ENCODE measurements around the gene DNAI1.

The DNAI1 gene

DNA sequence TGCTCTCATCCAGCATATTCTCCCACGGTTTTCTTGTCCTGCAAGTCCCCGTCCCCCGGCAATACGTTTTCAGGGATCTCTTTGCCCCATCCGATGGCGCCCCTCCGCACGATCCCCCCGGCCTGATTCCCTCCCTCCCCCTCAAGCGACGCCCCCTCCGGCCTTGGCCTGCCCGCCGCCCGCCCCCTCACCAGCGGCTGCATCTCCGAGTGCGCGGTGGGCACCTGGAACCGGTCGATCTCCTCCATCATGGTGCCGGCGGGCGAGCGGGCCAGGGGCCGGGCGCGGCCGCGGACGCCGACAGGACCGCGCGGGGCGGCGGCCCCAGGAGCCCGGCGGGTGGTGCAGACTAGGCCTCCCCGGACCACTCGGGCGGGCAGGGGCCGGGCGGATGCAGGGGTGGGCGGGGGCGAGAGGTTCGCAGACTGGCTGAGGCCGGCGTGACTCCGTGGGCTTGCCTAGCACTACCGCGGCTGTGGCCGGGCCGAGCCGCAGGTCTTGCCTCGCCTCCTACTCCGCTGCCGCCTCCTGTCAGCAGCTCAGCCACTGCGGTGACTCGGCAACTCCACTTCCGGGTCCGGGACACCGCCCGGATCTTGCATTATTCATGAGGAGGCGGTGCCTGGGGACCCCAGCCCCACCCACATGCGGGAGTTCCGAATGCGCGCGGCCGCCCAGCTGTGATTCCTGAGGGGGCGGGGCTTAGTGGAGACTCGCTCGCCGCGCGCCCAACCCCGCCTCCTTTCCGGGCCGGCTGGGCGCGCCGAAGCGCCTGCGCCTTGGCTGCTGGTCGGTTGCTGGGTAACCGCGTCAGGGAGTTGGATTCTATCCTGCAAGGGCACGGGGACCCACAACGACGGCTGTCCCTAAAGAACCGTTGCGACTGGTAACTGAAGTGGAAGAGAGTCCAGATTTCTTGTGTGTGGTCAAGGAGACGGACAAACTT lies at the start of gene DNAI1, which contains the start of gene FAM219A:
TSS of gene DNAI1 (plus strand) at position 793 of the 946 bp plus-strand sequence. CDS start 201 bp downstream, outside the sequence.
TSS of gene FAM219A (minus strand) at position 558 of the 946 bp plus-strand sequence. CDS start at position 251, 307 bp downstream.
- H3K4me3 ChIP-seq (ENCODE audit: low read depth, low read length) = peak within 1 kb of the TSS; percentile 77
- DNase-seq (ENCODE audit: low read depth) = peak; percentile 94
- in situ Hi-C loops (cut with HindIII; ENCODE audit: low sequenced_read_pairs) = no loop called here
- TF ChIP-seq, protein P1, sequence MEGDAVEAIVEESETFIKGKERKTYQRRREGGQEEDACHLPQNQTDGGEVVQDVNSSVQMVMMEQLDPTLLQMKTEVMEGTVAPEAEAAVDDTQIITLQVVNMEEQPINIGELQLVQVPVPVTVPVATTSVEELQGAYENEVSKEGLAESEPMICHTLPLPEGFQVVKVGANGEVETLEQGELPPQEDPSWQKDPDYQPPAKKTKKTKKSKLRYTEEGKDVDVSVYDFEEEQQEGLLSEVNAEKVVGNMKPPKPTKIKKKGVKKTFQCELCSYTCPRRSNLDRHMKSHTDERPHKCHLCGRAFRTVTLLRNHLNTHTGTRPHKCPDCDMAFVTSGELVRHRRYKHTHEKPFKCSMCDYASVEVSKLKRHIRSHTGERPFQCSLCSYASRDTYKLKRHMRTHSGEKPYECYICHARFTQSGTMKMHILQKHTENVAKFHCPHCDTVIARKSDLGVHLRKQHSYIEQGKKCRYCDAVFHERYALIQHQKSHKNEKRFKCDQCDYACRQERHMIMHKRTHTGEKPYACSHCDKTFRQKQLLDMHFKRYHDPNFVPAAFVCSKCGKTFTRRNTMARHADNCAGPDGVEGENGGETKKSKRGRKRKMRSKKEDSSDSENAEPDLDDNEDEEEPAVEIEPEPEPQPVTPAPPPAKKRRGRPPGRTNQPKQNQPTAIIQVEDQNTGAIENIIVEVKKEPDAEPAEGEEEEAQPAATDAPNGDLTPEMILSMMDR (IDR thresholded peaks at IDR 0.05; ENCODE audit: low read depth, low read length, missing control alignments) = no peak

DNA sequence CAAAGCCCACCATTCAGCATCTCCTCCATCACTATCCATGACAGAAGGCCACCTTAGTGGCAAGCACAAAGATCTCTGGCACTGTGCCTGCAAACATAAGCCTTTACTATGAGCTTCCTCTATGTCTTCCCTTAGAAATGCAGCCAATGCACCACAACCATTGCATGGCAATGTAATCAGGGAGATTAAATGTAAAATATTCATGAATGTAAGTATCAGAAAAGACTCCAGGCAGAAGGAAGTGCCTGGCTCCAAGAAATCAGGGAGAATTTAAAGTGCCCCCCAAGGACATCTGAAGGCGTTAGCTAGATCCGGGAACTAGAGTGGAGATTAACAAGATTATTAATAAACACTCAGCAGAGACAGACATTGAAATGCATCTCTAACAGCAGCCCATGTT lies 49.5 kb upstream of the DNAI1 start:
- no peak for DNase-seq (ENCODE audit: low read depth)
- in situ Hi-C loops (cut with HindIII; ENCODE audit: low sequenced_read_pairs) = no loop called here
- TF ChIP-seq, protein P1 (IDR thresholded peaks at IDR 0.05; ENCODE audit: low read depth, low read length, missing control alignments) = no peak
- no peak overlapping the region for H3K4me3 ChIP-seq (ENCODE audit: low read depth, low read length)

DNA sequence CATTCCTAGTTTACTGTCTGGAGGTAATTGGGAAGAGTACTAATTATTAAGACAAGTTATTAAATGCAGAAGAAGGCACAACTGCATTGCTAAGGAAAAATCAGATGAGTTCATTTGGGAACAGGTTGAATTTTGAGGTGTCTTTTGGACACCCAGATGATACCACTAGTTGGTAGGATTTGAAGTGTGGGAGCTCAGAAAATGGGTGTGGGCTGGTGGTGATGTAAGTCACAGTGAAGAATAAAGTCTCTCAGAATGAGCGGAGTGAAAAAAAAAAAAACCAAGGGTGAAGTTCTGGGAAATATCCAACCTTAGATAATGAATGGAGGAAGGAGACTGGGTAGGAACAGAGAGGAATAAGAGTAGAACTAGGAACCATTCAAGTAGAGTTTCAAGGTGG lies 46.3 kb upstream of the DNAI1 start:
- TF ChIP-seq, protein P1 (IDR thresholded peaks at IDR 0.05; ENCODE audit: low read depth, low read length, missing control alignments) = no peak
- DNase-seq (ENCODE audit: low read depth) = no peak
- in situ Hi-C loops (cut with HindIII; ENCODE audit: low sequenced_read_pairs) = no loop called here

DNA sequence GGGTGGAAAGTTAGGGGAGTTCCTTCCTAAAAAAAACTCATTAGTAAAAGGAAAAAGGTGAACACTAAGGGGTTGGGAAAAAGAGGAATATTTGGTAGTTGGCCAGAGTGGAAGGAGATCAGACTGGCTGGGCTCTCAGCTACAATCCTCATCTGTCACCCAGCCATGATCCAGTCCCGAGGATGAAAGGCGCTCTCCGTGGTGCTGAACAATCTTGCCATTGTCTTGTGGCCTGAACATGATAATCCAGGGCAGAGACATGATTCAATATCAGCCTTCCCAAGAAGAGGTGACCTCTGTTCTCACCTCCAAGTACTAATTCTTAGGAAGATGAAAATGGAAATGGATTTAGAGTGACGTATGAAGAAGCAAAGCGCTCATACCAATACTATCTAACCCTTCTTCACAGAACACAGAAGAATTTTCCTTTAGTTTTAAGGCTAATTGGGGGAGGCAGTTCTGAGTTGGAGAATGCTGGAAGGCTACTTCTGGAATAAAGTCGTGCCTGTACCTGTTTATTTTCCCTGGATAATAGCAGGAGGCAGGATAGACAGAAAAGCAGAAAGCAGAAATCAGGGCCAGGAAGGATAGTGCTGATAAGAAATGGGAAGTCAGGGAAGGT lies 45.3 kb upstream of the DNAI1 start:
- in situ Hi-C loops (cut with HindIII; ENCODE audit: low sequenced_read_pairs) = no loop called here
- no peak overlapping the region for H3K4me3 ChIP-seq (ENCODE audit: low read depth, low read length)
- peak; percentile 26 for DNase-seq (ENCODE audit: low read depth)
- TF ChIP-seq, protein P1 (IDR thresholded peaks at IDR 0.05; ENCODE audit: low read depth, low read length, missing control alignments) = no peak

More for the DNA sequence above, 46.3 kb upstream of the DNAI1 start:
- H3K4me3 ChIP-seq (ENCODE audit: low read depth, low read length) = no peak overlapping the region

DNA sequence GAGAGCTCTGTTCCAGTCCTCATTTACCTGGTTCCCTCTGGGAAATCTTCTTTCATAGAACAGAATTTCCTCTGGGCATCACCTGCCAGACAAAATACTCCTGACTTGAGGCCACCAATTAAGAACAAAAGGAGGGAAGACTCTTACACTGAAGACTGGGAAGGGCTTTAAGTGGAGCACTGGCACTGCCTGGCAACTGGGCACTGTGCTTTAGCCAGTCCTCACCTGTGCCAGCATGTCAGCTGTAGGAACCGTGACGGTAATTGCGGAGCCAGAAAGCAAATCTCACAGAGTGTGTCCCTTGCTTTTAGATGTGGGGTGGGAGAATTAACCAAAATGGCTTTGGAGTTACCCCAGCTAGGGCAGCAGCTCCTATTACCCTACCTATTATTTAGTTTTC lies 40.9 kb upstream of the DNAI1 start:
- H3K4me3 ChIP-seq (ENCODE audit: low read depth, low read length) = no peak overlapping the region

More for the DNA sequence above, 40.9 kb upstream of the DNAI1 start:
- in situ Hi-C loops (cut with HindIII; ENCODE audit: low sequenced_read_pairs) = no loop called here
- DNase-seq (ENCODE audit: low read depth) = no peak
- TF ChIP-seq, protein P1 (IDR thresholded peaks at IDR 0.05; ENCODE audit: low read depth, low read length, missing control alignments) = no peak

Measured in astrocyte of the cerebellum (primary cell).